NCI-H2081 (cell line): Measurements from ENCODE around the gene ADCK2.
A peak's percentile ranks its signal among the peaks of the same experiment; 100 is the strongest.
"Not testable (repeated sequence)": the region's sequence is repeated elsewhere in the genome, so short reads cannot be mapped to it uniquely, and the experiment has no call there.

ENCODE experiments used
- DNase-seq, 2 experiments: peaks; one replicate each; lab custom pipeline; 2025; lab: John Stamatoyannopoulos, UW

Gene ADCK2

GRCh38 chr7:140672382-140673062 lies at the start of gene ADCK2:
Gene ADCK2 (plus strand): TSS chr7:140672945. CDS start chr7:140673331, 386 bp downstream.
- DNase-seq, result peak; percentile 58 to 65

- DNase-seq, result no peak
Measured at GRCh38 chr7:140623980-140624379, 48.8 kb upstream of the ADCK2 start.

GRCh38 chr7:140624392-140625191 lies 48.2 kb upstream of the ADCK2 start:
- peak; percentile 26 to 46 for DNase-seq

- DNase-seq, result not testable (repeated sequence)
Measured at GRCh38 chr7:140625192-140625558, 47.6 kb upstream of the ADCK2 start.

GRCh38 chr7:140625908-140626868 lies 46.6 kb upstream of the ADCK2 start:
- DNase-seq, result peak; percentile 37 to 71

- DNase-seq, result no peak
Measured at GRCh38 chr7:140631021-140631420, 41.7 kb upstream of the ADCK2 start.

- no peak for DNase-seq
Measured at GRCh38 chr7:140631602-140632001, 41.1 kb upstream of the ADCK2 start.

- DNase-seq, result no peak
Measured at GRCh38 chr7:140635345-140635744, 37.4 kb upstream of the ADCK2 start.

- DNase-seq, result no peak
Measured at GRCh38 chr7:140635816-140636215, 36.9 kb upstream of the ADCK2 start.

GRCh38 chr7:140637400-140637799 lies 35.3 kb upstream of the ADCK2 start:
- no peak for DNase-seq

GRCh38 chr7:140638173-140638791 lies 34.5 kb upstream of the ADCK2 start:
- no peak for DNase-seq

- DNase-seq, result no peak
Measured at GRCh38 chr7:140639366-140640053, 33.2 kb upstream of the ADCK2 start.

GRCh38 chr7:140640060-140640637 lies 32.6 kb upstream of the ADCK2 start:
- peak; percentile 24 to 29 for DNase-seq

GRCh38 chr7:140640727-140641523 lies 31.8 kb upstream of the ADCK2 start, which contains the start of gene DENND2A:
Gene DENND2A (minus strand): TSS chr7:140640813. CDS start chr7:140602397, 38,416 bp downstream.
- peak; percentile 76 to 81 for DNase-seq

GRCh38 chr7:140641524-140642195 lies 31.1 kb upstream of the ADCK2 start:
- DNase-seq, result no peak

GRCh38 chr7:140643416-140643815 lies 29.3 kb upstream of the ADCK2 start:
- no peak for DNase-seq

GRCh38 chr7:140644761-140645160 lies 28.0 kb upstream of the ADCK2 start:
- not testable (repeated sequence) for DNase-seq

GRCh38 chr7:140645166-140645900 lies 27.4 kb upstream of the ADCK2 start:
- no peak for DNase-seq
